ENCODE results near the gene DHRS4L2.

Gene DHRS4L2

DNA sequence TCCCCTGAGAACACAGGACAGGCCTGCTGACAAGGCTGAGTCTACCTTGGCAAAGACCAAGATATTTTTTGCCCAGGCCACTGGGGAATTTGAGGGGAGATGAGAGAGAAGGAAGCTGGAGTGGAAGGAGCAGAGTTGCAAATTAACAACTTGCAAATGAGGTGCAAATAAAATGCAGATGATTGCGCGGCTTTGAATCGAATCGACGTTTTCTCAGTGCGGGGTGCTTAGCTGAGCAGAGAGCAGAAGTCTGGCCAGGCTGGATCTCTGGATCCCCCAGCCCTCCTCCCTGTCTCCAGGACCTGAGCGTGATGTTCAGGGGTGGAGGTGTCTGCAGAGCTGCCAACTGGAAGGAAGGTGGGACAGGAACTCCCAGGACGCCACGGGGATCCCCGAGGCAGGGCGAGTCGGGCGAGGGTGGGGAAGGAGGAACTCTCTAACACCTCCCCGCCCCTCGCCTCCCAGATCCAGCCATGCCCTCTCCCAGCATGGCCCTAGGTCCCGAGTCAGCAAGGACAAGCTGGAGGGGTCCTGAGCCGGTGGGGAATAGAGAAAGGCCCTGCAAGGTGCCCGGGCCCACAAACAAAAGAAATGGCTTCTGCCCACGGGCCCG lies 62.6 kb downstream of the DHRS4L2 start:
- TF ChIP-seq, protein P1, sequence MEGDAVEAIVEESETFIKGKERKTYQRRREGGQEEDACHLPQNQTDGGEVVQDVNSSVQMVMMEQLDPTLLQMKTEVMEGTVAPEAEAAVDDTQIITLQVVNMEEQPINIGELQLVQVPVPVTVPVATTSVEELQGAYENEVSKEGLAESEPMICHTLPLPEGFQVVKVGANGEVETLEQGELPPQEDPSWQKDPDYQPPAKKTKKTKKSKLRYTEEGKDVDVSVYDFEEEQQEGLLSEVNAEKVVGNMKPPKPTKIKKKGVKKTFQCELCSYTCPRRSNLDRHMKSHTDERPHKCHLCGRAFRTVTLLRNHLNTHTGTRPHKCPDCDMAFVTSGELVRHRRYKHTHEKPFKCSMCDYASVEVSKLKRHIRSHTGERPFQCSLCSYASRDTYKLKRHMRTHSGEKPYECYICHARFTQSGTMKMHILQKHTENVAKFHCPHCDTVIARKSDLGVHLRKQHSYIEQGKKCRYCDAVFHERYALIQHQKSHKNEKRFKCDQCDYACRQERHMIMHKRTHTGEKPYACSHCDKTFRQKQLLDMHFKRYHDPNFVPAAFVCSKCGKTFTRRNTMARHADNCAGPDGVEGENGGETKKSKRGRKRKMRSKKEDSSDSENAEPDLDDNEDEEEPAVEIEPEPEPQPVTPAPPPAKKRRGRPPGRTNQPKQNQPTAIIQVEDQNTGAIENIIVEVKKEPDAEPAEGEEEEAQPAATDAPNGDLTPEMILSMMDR (IDR thresholded peaks at IDR 0.05; ENCODE audit: low read depth, low read length, missing control alignments) = no peak
- no peak for DNase-seq (ENCODE audit: extremely low read depth, low read depth)
- peak overlapping the region; percentile 44 for H3K4me3 ChIP-seq (replicated peaks; ENCODE audit: low read depth, low read length)

DNA sequence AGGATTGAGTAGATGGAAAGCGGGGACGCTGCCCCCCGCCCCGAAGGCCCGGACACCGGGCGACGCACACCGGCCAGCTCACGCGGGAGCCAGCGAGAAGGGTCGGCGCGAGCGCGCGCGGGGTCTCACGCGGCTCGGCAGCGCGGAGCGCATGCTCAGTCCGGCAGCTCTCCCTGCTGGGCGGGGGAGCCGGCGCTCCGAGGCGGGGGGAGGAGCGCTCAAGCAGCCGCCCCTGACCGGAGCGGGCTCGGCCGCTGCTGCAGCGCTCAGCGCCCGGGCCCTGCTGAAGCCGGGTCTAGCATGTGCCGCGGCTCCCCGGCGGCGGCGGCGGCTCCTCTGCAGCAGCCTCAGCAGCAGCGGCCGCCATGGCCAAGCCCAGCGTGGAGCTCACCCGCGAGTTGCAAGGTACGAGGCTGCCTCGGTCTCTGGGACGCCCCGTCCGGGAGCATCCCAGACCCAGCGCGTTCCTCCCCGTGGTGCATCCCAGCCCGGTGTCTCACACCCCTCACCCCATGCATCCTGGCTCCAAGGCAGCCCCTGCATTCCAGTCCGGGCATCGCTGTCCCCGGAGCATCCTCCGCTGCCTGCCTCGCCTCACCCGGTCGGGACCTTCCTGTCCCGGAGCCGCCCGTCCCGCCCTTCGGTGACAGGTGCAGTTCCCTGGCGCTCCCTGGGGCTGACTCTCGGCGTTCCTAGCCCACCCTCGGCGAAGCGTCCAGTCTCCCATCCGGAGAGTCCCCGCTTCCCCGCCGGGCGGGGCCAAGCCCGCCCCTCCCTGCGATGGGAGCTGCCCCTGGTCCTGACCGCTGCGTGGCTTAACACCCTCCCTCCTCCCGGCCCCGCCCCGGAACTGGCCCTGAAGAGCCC lies 63.3 kb downstream of the DHRS4L2 start, which contains the start of gene CARMIL3:
Gene CARMIL3, plus strand, starts transcription at position 221 of the 867 bp plus-strand sequence. Its CDS starts 145 bp downstream, at position 366.
- H3K4me3 ChIP-seq (replicated peaks; ENCODE audit: low read depth, low read length) = peak within 1 kb of the TSS; percentile 44
- TF ChIP-seq, protein P1 (IDR thresholded peaks at IDR 0.05; ENCODE audit: low read depth, low read length, missing control alignments) = no peak
- no peak for DNase-seq (ENCODE audit: extremely low read depth, low read depth)

DNA sequence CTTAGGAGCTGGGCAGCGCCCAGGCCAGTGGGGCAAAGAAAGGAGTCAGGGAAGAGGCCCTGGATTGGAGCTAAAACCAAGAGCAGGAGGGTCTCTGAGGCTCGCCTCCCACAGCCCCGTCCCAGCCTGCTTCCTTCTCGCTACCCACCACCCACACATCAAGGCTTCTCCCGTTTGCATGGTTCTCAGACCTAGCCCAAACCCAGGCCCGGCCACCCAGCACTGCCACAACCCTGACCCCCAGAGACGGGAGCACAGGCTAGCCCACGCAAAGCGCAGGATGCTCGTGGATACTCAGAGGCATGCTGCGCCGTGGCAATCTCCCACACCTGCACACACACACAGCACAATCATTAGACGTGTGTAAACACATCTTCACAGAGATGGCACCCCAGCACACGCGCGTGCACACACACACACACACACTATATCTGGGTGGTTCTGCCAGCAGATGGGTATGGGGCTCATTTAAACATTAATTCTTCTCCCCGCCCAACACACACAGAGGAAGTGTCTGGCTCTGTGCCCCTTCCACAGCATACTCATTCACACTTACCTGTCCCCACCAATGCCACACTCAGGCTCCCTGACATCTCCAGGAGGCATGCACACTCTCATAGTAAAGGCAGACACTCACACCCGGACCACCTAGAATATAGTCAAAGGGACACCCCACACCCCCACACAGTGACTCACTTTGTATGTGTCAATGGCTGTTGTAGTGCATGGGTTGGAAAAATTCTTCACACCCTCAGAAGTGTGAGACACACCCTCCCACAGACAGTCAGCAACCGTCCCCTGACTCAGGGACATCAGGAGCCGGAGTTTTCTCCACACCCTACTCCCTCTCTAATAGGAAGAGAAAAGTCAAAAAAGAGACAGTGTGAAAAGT lies 64.2 kb downstream of the DHRS4L2 start:
- peak overlapping the region; percentile 44; the same call in 1 of the 2 replicates for H3K4me3 ChIP-seq (replicated peaks; ENCODE audit: low read depth, low read length)
- TF ChIP-seq, protein P1 (IDR thresholded peaks at IDR 0.05; ENCODE audit: low read depth, low read length, missing control alignments) = no peak
- no peak for DNase-seq (ENCODE audit: extremely low read depth, low read depth)

DNA sequence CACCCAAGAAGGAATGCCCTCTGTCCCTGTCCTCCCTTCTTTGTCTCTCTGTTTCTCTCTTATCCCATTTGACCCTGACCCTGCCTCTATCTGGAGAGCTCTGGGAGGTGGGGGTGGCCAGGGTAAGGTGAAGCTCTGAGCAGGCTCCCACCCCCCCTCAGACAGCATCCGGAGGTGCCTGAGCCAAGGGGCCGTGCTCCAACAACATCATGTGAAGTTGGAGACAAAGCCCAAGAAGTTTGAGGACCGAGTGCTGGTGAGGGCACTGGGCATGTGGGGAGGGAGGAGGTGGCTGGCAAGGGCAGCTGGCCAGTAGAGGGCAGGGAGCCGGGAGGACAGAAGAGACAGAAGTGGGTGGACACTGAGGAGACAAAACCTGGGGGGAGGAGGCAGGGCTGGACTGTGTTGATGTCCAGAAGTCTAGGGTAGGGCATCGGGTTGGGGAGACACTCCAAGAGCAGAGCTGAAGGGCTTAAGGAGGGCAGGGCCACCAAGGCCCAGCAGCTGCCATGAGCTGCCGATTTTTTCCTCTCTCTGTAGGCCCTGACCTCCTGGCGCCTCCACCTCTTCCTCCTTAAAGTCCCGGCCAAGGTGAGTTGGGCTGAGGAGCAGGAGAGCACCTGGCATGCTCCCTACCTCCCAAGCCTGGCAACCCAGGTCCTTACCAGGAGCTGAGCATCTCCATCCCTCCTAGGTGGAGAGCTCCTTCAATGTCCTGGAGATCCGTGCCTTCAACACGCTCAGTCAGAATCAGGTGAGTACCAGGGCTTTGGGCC lies 65.0 kb downstream of the DHRS4L2 start:
- TF ChIP-seq, protein P1 (IDR thresholded peaks at IDR 0.05; ENCODE audit: low read depth, low read length, missing control alignments) = no peak
- no peak overlapping the region for H3K4me3 ChIP-seq (replicated peaks; ENCODE audit: low read depth, low read length)
- DNase-seq (ENCODE audit: extremely low read depth, low read depth) = no peak

DNA sequence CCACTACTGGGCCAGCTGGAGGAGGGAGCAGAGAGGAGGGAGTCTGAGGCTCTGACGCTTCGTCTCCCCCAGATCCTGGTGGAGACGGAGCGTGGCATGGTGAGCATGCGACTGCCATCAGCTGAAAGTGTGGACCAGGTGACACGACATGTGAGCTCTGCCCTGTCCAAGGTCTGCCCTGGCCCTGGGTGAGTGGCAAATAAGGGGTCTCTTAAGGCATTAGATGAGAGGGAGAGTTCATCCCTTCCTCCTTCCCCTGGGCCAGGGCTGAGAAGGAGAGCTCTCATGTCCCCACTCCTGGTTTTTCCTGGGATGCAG lies 65.6 kb downstream of the DHRS4L2 start:
- DNase-seq (ENCODE audit: extremely low read depth, low read depth) = no peak
- no peak overlapping the region for H3K4me3 ChIP-seq (replicated peaks; ENCODE audit: low read depth, low read length)
- TF ChIP-seq, protein P1 (IDR thresholded peaks at IDR 0.05; ENCODE audit: low read depth, low read length, missing control alignments) = no peak

DNA sequence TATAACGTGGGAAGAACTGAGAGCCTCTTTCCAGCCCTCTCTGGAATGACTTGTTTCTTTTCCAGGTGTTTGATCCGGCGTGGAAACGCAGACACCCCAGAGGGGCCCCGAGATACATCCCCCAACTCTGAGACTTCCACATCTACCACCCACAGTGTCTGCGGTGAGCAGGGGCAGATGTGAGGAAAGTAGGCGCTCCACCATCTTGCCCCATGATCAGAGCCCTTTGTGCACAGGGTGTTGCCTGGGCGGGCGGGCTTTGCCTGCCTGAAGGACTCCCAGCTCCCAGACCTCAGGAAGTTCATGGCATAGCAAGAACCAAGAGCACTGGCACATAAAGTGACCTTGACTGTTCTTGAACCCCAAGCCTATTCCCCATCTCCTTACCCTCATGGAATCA lies 65.9 kb downstream of the DHRS4L2 start:
- H3K4me3 ChIP-seq (replicated peaks; ENCODE audit: low read depth, low read length) = no peak overlapping the region
- no peak for DNase-seq (ENCODE audit: extremely low read depth, low read depth)
- TF ChIP-seq, protein P1 (IDR thresholded peaks at IDR 0.05; ENCODE audit: low read depth, low read length, missing control alignments) = no peak

Measured in HFF-Myc (cell line).